CD4-positive, alpha-beta T cell treated with Interleukin-4 for 4 hours (primary cell): ENCODE measurements around the gene PLCL2.
"Not testable (repeated sequence)": the region's sequence is repeated elsewhere in the genome, so short reads cannot be mapped to it uniquely, and the experiment has no call there.

Source experiments
- DNase-seq: peaks from one replicate; pipeline ENCODE4 v3.0.0-alpha.2; 2020

PLCL2 gene

GRCh38 chr3:16923112-16923511 is 38.4 kb downstream of the PLCL2 start:
- DNase-seq = no peak

- DNase-seq = no peak
Observed at GRCh38 chr3:16927485-16927884, 42.7 kb downstream of the PLCL2 start.

DNA sequence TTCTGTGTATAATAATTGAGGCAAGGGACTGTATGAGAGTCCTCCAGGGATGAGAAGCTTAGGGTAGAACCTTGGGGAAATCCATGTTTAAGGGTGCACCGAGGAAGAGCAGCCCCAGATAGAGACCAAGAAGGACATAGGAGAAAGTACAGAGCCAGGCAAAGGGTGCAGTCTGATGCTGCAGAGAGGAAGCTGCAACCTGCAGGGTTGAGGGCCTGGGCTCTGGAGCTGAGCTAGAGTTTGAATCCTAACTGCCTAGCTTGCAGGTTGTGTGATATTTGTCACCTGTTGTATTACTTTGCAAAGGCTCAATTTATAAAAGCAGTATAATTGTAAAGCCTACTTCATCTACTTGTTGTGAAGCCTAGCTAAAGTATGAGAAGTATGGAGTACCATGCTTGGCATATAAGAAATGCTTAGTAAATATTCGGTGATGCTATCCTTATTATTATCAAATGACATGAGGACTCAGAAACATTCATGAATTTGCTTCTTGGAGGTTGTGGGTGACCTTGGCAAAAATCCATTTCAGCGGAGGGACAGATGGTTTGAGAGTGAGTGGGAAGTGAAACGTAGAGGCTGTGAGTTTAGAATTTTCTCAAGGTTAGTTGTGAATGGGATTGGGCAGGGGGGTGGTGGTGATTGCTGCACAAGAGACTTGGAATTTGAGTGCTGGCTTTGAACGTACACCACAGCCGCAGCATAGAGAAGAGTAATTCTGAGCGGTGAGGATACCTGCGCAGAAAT is 43.8 kb downstream of the PLCL2 start:
- no peak for DNase-seq

DNA sequence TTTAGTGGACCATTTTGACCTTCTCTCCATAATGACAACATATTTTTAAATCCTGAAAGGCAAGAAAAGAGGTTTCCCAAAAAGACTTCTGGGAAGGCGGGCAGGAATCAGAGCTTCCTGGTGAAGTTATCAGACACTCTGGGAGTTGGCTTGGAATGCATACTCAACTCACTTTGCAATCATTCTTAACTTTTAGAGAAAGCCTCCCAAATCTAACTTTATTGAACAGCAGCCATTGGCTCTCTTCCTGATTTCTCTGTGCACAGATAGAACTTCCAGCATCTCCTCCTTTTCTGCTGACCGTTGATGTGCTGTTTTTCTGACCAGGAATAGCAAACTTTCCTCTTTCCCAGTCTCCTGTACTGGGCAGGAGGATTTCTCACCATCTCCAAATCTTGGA is 44.6 kb downstream of the PLCL2 start:
- no peak for DNase-seq

GRCh38 chr3:16932877-16933276 is 48.1 kb downstream of the PLCL2 start:
- no peak for DNase-seq

- no peak for DNase-seq
Observed at GRCh38 chr3:16935781-16936180, 51.0 kb downstream of the PLCL2 start.

DNA sequence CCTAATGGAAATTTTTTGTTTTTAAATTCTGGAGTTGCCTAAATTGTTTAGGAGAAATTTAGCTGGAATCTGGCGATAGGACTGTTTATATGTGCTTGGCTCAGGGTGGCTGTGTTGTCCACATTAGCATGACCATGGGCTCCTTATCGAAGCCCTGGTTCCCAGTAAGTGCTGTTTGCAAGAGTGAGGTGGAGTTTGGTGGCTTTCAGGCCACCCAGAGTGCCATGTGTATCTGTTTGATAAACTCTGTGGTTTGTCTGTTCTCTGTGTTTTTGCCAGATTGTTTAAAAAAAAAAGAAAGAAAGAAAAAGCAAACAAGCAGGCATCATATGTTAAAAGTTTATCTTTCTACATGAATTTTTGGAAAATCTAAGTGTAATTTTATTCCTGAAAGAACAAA is 51.5 kb downstream of the PLCL2 start:
- peak; percentile 17 for DNase-seq

- DNase-seq = no peak
Observed at GRCh38 chr3:16936676-16937230, 52.0 kb downstream of the PLCL2 start.

DNA sequence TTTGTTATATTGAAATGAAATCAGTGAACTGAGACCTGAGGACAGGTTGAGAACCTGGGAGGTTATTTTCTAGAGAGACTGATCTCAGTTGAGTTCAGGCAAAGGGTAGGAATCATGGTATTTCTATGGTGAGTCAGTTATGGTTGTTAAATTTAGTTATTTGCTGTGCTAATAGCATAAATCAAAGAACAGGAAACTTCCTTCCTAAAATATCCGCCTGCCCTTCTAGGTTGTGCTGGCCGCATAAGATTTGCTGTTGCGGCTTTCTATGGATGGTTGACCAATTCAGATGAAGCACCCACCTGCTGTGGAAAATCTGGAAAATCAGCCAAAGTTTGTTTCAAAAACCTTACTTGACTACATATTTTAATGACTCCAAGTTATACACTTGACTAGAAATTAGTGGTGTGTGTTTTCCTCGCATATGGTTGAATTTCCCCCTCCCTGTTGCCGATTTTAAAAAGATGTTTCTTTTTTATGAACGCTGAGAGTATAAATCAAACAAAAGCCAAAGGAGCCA is 52.6 kb downstream of the PLCL2 start:
- no peak for DNase-seq

DNA sequence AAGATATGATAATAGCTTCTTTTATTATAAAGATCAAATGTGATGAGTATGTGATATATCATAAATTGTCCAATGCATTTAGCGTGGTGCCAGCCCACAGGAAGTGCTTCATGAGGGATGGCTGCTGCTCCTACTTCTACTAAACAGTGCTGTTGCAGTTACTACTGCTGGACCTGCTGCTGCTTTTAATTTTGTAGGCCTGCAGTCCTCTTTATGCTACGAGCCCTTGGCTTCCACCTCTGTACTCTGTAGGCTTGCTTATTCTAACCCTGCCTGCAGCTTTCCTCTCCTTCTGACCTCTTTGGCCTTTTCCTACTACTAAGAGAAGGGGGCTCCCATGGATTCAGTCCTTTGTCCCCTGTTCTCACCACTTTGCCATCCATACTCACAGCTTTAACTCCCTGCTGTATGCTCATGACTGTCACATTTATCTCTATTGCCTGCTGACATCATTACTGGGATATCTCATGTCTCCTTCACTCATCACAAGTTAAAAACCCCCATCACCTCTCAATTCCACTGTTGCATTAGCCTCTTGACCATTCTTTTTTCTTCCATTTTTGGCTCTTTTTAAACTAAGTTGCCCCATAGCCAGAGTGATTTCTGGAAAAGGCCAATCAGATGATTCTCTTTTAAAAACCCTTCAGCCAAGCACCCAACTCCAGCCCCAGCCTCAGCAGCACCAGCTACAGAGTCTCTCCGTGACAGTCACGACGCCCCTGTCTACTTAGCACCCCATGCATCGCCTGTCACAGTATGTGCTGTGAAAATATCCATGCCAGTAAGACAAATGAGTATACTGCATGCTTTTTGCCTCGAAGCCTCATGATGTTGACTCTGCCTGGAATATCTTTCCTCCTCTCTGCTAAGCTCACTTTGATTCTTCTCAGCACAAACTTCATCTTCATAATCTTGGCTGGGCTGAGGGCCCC is 56.3 kb downstream of the PLCL2 start:
- DNase-seq = no peak

- no peak for DNase-seq
Observed at GRCh38 chr3:16942955-16943354, 58.2 kb downstream of the PLCL2 start.

- no peak for DNase-seq
Observed at GRCh38 chr3:16943857-16944256, 59.1 kb downstream of the PLCL2 start.

DNA sequence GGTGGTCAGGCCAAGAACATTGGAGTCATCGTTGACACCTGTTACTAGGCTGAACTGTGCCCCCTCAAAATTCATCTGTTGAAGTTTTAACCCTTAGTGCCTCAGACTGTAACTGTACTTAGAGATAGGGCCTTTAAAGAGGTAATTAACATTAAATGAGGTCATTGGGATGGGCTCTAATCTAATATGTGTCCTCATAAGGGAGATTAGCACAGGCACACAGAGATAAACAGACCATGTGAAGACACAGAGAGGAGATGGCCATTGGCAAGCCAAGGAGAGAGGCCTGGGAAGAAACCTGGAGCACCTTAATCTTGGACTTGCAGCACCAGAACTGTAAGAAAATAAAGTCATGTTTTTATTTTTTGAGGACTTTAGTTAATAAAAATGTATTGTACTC is 59.6 kb downstream of the PLCL2 start:
- no peak for DNase-seq

- DNase-seq = no peak
Observed at GRCh38 chr3:16945330-16945729, 60.6 kb downstream of the PLCL2 start.

- DNase-seq = no peak
Observed at GRCh38 chr3:16950282-16950681, 65.5 kb downstream of the PLCL2 start.

DNA sequence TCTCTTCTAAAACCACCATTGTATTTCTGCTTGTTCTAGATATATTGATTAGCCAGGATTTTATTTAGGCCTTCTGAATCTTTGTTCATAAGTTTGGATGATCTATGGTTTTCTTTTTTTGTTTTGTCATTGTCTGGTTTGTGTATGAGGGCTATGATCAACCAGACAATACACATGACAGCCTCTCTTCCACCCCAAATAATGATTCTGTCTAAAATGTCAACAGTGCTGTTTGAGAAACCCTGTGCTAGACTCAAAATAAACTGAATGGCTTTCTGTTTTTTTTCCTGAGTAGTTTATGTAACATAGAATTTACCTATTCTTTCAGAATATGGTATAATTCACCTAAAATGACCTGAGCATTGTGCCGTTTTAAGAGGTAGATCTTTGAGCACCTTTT is 66.1 kb downstream of the PLCL2 start:
- no peak for DNase-seq

DNA sequence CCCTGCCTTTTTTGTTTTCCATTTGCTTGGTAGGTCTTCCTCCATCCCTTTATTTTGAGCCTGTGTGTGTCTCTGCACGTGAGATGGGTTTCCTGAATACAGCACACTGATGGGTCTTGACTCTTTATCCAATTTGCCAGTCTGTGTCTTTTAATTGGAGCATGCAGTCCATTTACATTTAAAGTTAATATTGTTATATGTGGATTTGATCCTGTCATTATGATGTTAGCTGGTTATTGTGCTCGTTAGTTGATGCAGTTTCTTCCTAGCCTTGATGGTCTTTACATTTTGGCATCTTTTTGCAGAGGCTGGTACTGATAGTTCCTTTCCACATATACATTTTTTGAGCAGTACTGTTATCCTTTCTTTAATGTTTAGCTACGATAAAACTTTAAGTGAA is 73.1 kb downstream of the PLCL2 start:
- not testable (repeated sequence) for DNase-seq

- no peak for DNase-seq
Observed at GRCh38 chr3:16960125-16960524, 75.4 kb downstream of the PLCL2 start.

DNA sequence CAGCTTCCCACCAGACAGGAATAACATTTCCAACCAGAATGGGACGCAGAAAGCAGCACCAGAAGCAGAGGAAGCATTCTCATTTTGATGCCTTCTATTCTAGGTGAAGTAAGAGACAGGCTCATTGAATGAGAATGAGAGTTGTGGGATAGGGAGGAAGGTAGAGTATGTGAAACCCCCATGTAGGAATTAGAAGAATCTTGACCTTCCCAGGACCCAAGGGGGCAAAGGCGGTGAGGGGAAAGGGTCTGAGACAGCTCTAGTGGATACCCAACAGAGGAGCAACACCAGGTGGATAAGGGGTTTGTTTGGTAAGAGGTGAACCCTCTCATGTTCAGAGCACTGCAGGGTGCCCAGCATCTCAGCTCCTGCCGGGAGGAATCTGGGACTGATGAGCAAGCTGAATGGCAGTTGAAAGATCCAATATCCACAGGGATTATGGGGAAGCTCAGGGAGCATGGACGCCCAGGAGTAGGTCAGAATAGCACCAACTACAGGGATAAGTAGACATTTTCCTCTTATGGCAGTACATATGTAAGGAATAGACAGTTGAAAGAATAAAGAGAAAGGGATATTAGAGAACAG is 77.0 kb downstream of the PLCL2 start:
- DNase-seq = no peak

DNA sequence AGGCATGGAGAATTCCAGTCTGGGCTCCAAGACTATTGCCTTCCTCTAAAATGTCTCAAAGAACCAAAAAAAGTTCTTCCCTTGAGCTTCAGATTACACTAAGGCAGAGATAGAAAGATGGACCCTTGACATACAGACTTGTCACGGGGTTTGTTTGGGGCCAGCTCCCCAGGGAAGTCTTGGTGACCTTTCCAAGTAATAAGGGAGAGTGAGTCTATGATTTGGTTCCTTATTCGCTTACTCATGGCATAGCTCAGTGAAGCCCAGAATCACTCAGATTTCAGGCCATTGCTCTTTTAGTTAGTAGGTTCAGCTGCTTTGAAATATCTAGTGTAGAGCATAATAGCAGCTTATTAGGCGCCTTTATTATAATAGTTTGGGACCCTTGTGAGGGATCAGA is 90.3 kb downstream of the PLCL2 start:
- DNase-seq = no peak

DNA sequence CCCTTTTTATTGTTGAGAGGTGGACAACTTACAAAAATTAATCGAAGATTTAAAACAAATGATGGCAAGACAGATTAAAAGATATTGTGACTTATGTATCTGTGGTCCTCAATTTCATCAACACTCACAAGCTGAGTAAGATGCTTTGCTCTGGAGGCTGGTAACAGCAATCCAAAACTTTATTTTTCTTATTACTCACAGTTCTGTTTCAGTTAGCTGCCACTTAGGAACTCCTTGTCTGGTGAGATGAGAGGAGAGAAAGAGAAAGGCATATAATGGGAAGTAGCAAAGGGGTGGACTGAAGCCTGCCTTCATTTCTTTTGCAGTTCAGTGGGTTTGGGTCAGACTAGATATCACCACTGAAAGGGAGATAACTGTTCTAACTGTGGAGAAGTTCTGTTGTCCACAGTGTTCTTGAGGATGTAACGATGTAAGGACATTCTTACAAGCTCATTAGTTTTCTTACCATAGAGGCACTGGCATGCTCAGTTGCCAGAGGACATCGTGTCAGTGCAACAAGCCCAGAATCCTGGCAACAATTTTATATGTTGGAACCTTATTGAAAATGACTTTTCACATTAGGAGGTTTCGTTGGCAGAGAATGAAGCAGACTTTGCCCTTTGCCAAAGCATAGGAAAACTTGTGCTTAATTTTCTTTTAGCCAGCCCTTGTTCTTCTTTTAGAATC is 93.6 kb downstream of the PLCL2 start:
- no peak for DNase-seq

- DNase-seq = no peak
Observed at GRCh38 chr3:16978921-16979271, 94.1 kb downstream of the PLCL2 start.
